GM18867 (cell line): Measurements from ENCODE around the gene B4GALT1.
"Not testable (repeated sequence)": the region's sequence is repeated elsewhere in the genome, so short reads cannot be mapped to it uniquely, and the experiment has no call there.

Experiments used
- ATAC-seq: cut with Tn5 transposase; IDR thresholded peaks from one replicate; pipeline ENCODE4 v1.9.1; 2021; ENCODE audit warnings: mild to moderate bottlenecking, moderate library complexity; ENCODE audit not compliant: unreplicated experiment

The B4GALT1 gene

GRCh38 chr9:33105959-33106358 is 61.2 kb downstream of the B4GALT1 start:
- ATAC-seq, result no peak

- no peak for ATAC-seq
Observed at GRCh38 chr9:33105504-33105903, 61.6 kb downstream of the B4GALT1 start.

- no peak for ATAC-seq
Observed at GRCh38 chr9:33104401-33104800, 62.7 kb downstream of the B4GALT1 start.

- no peak for ATAC-seq
Observed at GRCh38 chr9:33103501-33104281, 63.4 kb downstream of the B4GALT1 start.

GRCh38 chr9:33102551-33103210 is 64.5 kb downstream of the B4GALT1 start:
- ATAC-seq, result no peak

- no peak for ATAC-seq
Observed at GRCh38 chr9:33101104-33101951, 65.8 kb downstream of the B4GALT1 start.

- ATAC-seq, result no peak
Observed at GRCh38 chr9:33099754-33100153, 67.4 kb downstream of the B4GALT1 start.

GRCh38 chr9:33097192-33097591 is 69.9 kb downstream of the B4GALT1 start:
- ATAC-seq, result no peak

- ATAC-seq, result no peak
Observed at GRCh38 chr9:33092634-33093033, 74.5 kb downstream of the B4GALT1 start.

GRCh38 chr9:33085672-33086071 is 81.5 kb downstream of the B4GALT1 start:
- not testable (repeated sequence) for ATAC-seq

GRCh38 chr9:33082538-33083326 is 84.4 kb downstream of the B4GALT1 start:
- no peak for ATAC-seq

GRCh38 chr9:33082128-33082527 is 85.0 kb downstream of the B4GALT1 start:
- no peak for ATAC-seq

- ATAC-seq, result peak; percentile 32
Observed at GRCh38 chr9:33081128-33081851, 85.8 kb downstream of the B4GALT1 start.

GRCh38 chr9:33080534-33080933 is 86.6 kb downstream of the B4GALT1 start:
- ATAC-seq, result no peak

- peak; percentile 99 for ATAC-seq
Observed at GRCh38 chr9:33076046-33077004, 90.8 kb downstream of the B4GALT1 start, which contains the start of gene SMU1. Gene SMU1 (minus strand): TSS chr9:33076674. CDS start chr9:33076608, 66 bp downstream.

GRCh38 chr9:33068991-33069390 is 98.1 kb downstream of the B4GALT1 start:
- no peak for ATAC-seq

- peak; percentile 77 for ATAC-seq
Observed at GRCh38 chr9:33065157-33066076, 101.7 kb downstream of the B4GALT1 start.
